Measurements from ENCODE around the gene SND1. TPM values are rescaled to one million over a fixed set of nuclear protein-coding genes. Genes with fewer than 3 reads are reported as not detected.

The SND1 gene
- total RNA-seq, 5 donors from 2014 or later (not counting 1 experiment from before 2014, with no cell fraction given) = 137 to 187 (median 154) TPM

- no peaks in the 10 kb centered on the region for H3K9me3 Mint-ChIP-seq
- H3K36me3 Mint-ChIP-seq = peaks cover 20% of the 10 kb centered on the region
- no peaks in the 10 kb centered on the region for H3K4me1 ChIP-seq (ENCODE audit: control insufficient read depth in 1 of 2, extremely low read depth in 1 of 2, insufficient read depth in 2 of 2, low read length in 2 of 2)
- ChIA-PET POLR2A (no interaction called here), CTCF (interaction anchor here in 1 of 2 donors (0.6 kb wide), 1 partner anchor 372 kb away, joined by 3 read pairs; no protein-coding TSS in a partner anchor)
- no peak overlapping the region for H3K4me3 Mint-ChIP-seq
- H3K9me3 ChIP-seq = no peaks in the 10 kb centered on the region
- peaks cover 9 to 57% of the 10 kb centered on the region in 2 donors for H3K36me3 ChIP-seq (ENCODE audit: control insufficient read depth in 2 of 2, extremely low read depth in 1 of 2, insufficient read depth in 1 of 2, low read length in 1 of 2)
- no peak overlapping the region for H3K27ac Mint-ChIP-seq
- H3K4me3 ChIP-seq (ENCODE audit: control insufficient read depth in 1 of 2, extremely low read depth in 1 of 2, low read length in 1 of 2) = no peak overlapping the region
- H3K27me3 ChIP-seq (replicated peaks in 1 of 2; ENCODE audit: control insufficient read depth in 2 of 2, extremely low read depth in 1 of 2, insufficient read depth in 2 of 2, low read length in 1 of 2) = no peaks in the 10 kb centered on the region
- DNase-seq (no peak), ATAC-seq (replicated peaks in 1 of 4) (no peak)
- H3K27me3 Mint-ChIP-seq = no peaks in the 10 kb centered on the region
- WGBS (ENCODE audit: insufficient coverage) = 97% methylated on average over 7 of the region's 8 CpGs
- H3K4me1 Mint-ChIP-seq = no peaks in the 10 kb centered on the region
- no peak overlapping the region for H3K27ac ChIP-seq (ENCODE audit: low read length)
Observed at GRCh38 chr7:128081808-128082207, 429.8 kb downstream of the SND1 start.

DNA sequence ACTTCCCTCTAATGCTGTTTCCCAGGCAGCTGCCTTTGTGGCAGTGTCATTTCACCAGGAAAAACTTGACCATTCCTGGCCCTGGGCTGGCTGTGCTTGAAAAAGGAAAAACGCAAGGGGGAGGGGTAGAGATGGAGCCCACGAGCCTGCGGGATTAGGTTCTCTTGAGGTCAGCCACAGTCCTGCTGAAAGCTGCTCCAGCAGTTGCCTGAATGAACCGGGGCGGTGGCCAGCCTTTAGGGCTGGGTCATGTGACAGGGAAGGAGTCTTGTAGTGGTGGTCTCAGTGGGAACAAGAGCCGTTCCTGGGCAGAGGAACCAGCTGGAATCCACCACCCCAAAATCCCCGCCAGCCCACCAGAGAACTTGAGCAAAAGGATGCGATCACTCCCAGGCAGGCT is 430.4 kb downstream of the SND1 start:
- H3K27ac ChIP-seq (ENCODE audit: low read length) = no peak overlapping the region
- DNase-seq (no peak), ATAC-seq (replicated peaks in 1 of 4) (no peak)
- ChIA-PET CTCF (no interaction called here), POLR2A (no interaction called here)
- H3K4me1 ChIP-seq (ENCODE audit: control insufficient read depth in 1 of 2, extremely low read depth in 1 of 2, insufficient read depth in 2 of 2, low read length in 2 of 2) = no peaks in the 10 kb centered on the region
- no peak overlapping the region for H3K4me3 ChIP-seq (ENCODE audit: control insufficient read depth in 1 of 2, extremely low read depth in 1 of 2, low read length in 1 of 2)
- H3K4me3 Mint-ChIP-seq = no peak overlapping the region
- H3K9me3 ChIP-seq = no peaks in the 10 kb centered on the region
- WGBS (ENCODE audit: insufficient coverage) = 100% methylated on average over 3 of the region's 8 CpGs
- H3K27me3 Mint-ChIP-seq = no peaks in the 10 kb centered on the region
- no peak overlapping the region for H3K27ac Mint-ChIP-seq
- peaks cover 26% of the 10 kb centered on the region for H3K36me3 Mint-ChIP-seq
- no peaks in the 10 kb centered on the region for H3K4me1 Mint-ChIP-seq
- no peaks in the 10 kb centered on the region for H3K27me3 ChIP-seq (replicated peaks in 1 of 2; ENCODE audit: control insufficient read depth in 2 of 2, extremely low read depth in 1 of 2, insufficient read depth in 2 of 2, low read length in 1 of 2)
- H3K9me3 Mint-ChIP-seq = no peaks in the 10 kb centered on the region
- H3K36me3 ChIP-seq (ENCODE audit: control insufficient read depth in 2 of 2, extremely low read depth in 1 of 2, insufficient read depth in 1 of 2, low read length in 1 of 2) = peaks cover 10 to 58% of the 10 kb centered on the region in 2 donors

DNA sequence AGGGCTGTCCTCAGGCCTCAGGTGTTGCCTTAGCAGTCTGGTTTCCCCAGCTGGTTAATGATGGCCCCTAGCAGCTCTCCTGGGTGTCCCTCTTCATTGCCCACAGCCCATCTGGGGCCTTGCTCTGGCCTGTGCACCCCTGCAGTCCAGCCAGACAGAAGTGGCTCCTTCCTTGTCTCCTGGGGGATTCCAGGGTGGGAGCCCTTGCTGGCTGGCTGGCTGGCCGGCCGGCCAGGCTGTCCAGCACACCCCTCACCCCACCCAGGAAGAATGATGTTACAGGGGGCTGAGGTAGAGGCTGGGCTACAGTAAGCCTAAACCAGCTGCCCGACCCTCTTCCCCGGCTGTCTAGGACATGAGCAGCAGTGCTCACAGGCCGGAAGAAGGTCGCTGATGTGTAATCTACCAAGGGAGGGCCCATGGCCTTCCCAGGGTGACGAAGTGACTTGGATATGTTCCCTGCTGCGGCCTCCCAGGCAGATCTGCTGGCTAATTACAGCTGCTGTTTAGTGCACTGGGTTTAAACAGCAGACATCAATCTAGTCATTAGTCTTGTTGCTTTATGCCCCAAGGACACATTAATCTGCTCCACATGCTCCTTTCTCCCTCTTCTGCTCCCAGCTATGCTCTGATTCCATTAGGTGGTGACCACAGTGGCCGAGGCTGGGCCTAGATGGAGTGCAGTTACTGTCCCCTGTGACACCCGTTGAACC is 433.1 kb downstream of the SND1 start:
- peaks cover 43% of the 10 kb centered on the region for H3K36me3 Mint-ChIP-seq
- POLR2A ChIA-PET = no interaction called here
- Histone ChIP-seq H3K36me3 (ENCODE audit: control insufficient read depth in 2 of 2, extremely low read depth in 1 of 2, insufficient read depth in 1 of 2, low read length in 1 of 2) (peaks cover 13 to 63% of the 10 kb centered on the region in 2 donors), H3K27ac (ENCODE audit: low read length) (no peak overlapping the region), H3K27me3 (replicated peaks in 1 of 2; ENCODE audit: control insufficient read depth in 2 of 2, extremely low read depth in 1 of 2, insufficient read depth in 2 of 2, low read length in 1 of 2) (no peaks in the 10 kb centered on the region), H3K9me3 (no peaks in the 10 kb centered on the region), H3K4me3 (ENCODE audit: control insufficient read depth in 1 of 2, extremely low read depth in 1 of 2, low read length in 1 of 2) (no peak overlapping the region), H3K4me1 (ENCODE audit: control insufficient read depth in 1 of 2, extremely low read depth in 1 of 2, insufficient read depth in 2 of 2, low read length in 2 of 2) (no peaks in the 10 kb centered on the region)
- no peak for ATAC-seq (replicated peaks in 1 of 4)
- no peak for DNase-seq
- CTCF ChIA-PET = interaction anchor here in 1 of 2 donors (0.6 kb wide), 1 partner anchor 755 kb away, joined by 4 read pairs; no protein-coding TSS in a partner anchor
- H3K27ac Mint-ChIP-seq = no peak overlapping the region
- H3K4me1 Mint-ChIP-seq = no peaks in the 10 kb centered on the region
- no peaks in the 10 kb centered on the region for H3K27me3 Mint-ChIP-seq
- no peaks in the 10 kb centered on the region for H3K9me3 Mint-ChIP-seq
- WGBS (ENCODE audit: insufficient coverage) = 98% methylated on average over 8 of the region's 10 CpGs
- no peak overlapping the region for H3K4me3 Mint-ChIP-seq

DNA sequence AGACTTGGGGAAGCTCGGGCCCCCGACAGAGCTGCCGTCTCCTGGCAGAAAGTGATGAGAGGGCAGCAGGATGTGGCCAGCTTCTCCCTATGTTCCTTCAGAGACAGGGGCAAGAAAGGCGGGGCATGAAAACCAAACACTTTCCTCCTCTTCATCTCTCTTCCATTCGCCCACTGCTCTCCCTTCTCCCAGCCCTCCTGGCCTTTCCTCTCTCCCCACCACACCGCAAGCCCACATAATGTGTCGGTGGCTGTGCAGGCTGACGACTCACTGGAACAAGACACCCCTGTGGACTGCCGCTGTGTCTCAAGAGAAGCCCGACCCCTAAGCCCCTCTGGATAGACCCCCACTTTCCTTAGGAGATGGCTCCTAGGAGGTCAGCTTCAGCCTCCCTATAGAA is 438.5 kb downstream of the SND1 start:
- POLR2A ChIA-PET = no interaction called here
- H3K9me3 Mint-ChIP-seq = no peaks in the 10 kb centered on the region
- no peak for DNase-seq
- Histone ChIP-seq H3K36me3 (ENCODE audit: control insufficient read depth in 2 of 2, extremely low read depth in 1 of 2, insufficient read depth in 1 of 2, low read length in 1 of 2) (peaks cover 17 to 64% of the 10 kb centered on the region in 2 donors), H3K27me3 (replicated peaks in 1 of 2; ENCODE audit: control insufficient read depth in 2 of 2, extremely low read depth in 1 of 2, insufficient read depth in 2 of 2, low read length in 1 of 2) (no peaks in the 10 kb centered on the region), H3K4me3 (ENCODE audit: control insufficient read depth in 1 of 2, extremely low read depth in 1 of 2, low read length in 1 of 2) (no peak overlapping the region), H3K9me3 (no peaks in the 10 kb centered on the region), H3K27ac (ENCODE audit: low read length) (no peak overlapping the region), H3K4me1 (ENCODE audit: control insufficient read depth in 1 of 2, extremely low read depth in 1 of 2, insufficient read depth in 2 of 2, low read length in 2 of 2) (no peaks in the 10 kb centered on the region)
- no peaks in the 10 kb centered on the region for H3K4me1 Mint-ChIP-seq
- H3K36me3 Mint-ChIP-seq = peaks cover 65% of the 10 kb centered on the region
- H3K4me3 Mint-ChIP-seq = no peak overlapping the region
- CTCF ChIA-PET = no interaction called here
- no peak overlapping the region for H3K27ac Mint-ChIP-seq
- H3K27me3 Mint-ChIP-seq = no peaks in the 10 kb centered on the region
- ATAC-seq (replicated peaks in 1 of 4) = no peak
- WGBS (ENCODE audit: insufficient coverage) = 92% methylated on average over 6 of the region's 10 CpGs

GRCh38 chr7:128091106-128091505 is 439.1 kb downstream of the SND1 start:
- DNase-seq (no peak), ATAC-seq (replicated peaks in 1 of 4) (no peak)
- no peaks in the 10 kb centered on the region for H3K27me3 Mint-ChIP-seq
- H3K36me3 Mint-ChIP-seq = peaks cover 68% of the 10 kb centered on the region
- no peaks in the 10 kb centered on the region for H3K9me3 Mint-ChIP-seq
- no peaks in the 10 kb centered on the region for H3K4me1 Mint-ChIP-seq
- no peak overlapping the region for H3K4me3 Mint-ChIP-seq
- Histone ChIP-seq H3K27me3 (replicated peaks in 1 of 2; ENCODE audit: control insufficient read depth in 2 of 2, extremely low read depth in 1 of 2, insufficient read depth in 2 of 2, low read length in 1 of 2) (no peaks in the 10 kb centered on the region), H3K9me3 (no peaks in the 10 kb centered on the region), H3K4me3 (ENCODE audit: control insufficient read depth in 1 of 2, extremely low read depth in 1 of 2, low read length in 1 of 2) (no peak overlapping the region), H3K4me1 (ENCODE audit: control insufficient read depth in 1 of 2, extremely low read depth in 1 of 2, insufficient read depth in 2 of 2, low read length in 2 of 2) (no peaks in the 10 kb centered on the region), H3K36me3 (ENCODE audit: control insufficient read depth in 2 of 2, extremely low read depth in 1 of 2, insufficient read depth in 1 of 2, low read length in 1 of 2) (peaks cover 14 to 58% of the 10 kb centered on the region in 2 donors), H3K27ac (ENCODE audit: low read length) (no peak overlapping the region)
- POLR2A ChIA-PET = no interaction called here
- WGBS (ENCODE audit: insufficient coverage) = no CpG with 5 or more reads among the region's 3 CpGs
- CTCF ChIA-PET = no interaction called here
- no peak overlapping the region for H3K27ac Mint-ChIP-seq

GRCh38 chr7:128092221-128092620 is 440.2 kb downstream of the SND1 start:
- DNase-seq (no peak), ATAC-seq (replicated peaks in 1 of 4) (no peak)
- POLR2A ChIA-PET = no interaction called here
- CTCF ChIA-PET = interaction anchor here in 1 of 2 donors (0.6 kb wide), 1 partner anchor 34 kb away, joined by 3 read pairs; no protein-coding TSS in a partner anchor
- no peak overlapping the region for H3K4me3 ChIP-seq (ENCODE audit: control insufficient read depth in 1 of 2, extremely low read depth in 1 of 2, low read length in 1 of 2)
- H3K36me3 Mint-ChIP-seq = peaks cover 73% of the 10 kb centered on the region
- H3K9me3 Mint-ChIP-seq = no peaks in the 10 kb centered on the region
- no peak overlapping the region for H3K4me3 Mint-ChIP-seq
- H3K4me1 ChIP-seq (ENCODE audit: control insufficient read depth in 1 of 2, extremely low read depth in 1 of 2, insufficient read depth in 2 of 2, low read length in 2 of 2) = no peaks in the 10 kb centered on the region
- H3K36me3 ChIP-seq (ENCODE audit: control insufficient read depth in 2 of 2, extremely low read depth in 1 of 2, insufficient read depth in 1 of 2, low read length in 1 of 2) = peaks cover 10 to 48% of the 10 kb centered on the region in 2 donors
- no peaks in the 10 kb centered on the region for H3K4me1 Mint-ChIP-seq
- H3K27ac Mint-ChIP-seq = no peak overlapping the region
- no peak overlapping the region for H3K27ac ChIP-seq (ENCODE audit: low read length)
- 97% methylated on average over 5 of the region's 5 CpGs for WGBS (ENCODE audit: insufficient coverage)
- H3K27me3 Mint-ChIP-seq = no peaks in the 10 kb centered on the region
- no peaks in the 10 kb centered on the region for H3K27me3 ChIP-seq (replicated peaks in 1 of 2; ENCODE audit: control insufficient read depth in 2 of 2, extremely low read depth in 1 of 2, insufficient read depth in 2 of 2, low read length in 1 of 2)
- H3K9me3 ChIP-seq = no peaks in the 10 kb centered on the region

Data from T-cell (primary cell).